H1 (cell line): ENCODE results near the gene RALGAPA2. TPM values are rescaled to one million over a fixed set of nuclear protein-coding genes. Genes with fewer than 3 reads are reported as not detected.

ENCODE experiments used
- CTCF ChIA-PET: fragments of 300-600 bp; sonication (Branson Sonifier 250); formaldehyde crosslinking; loops from one replicate; lab custom pipeline; 2021; ENCODE audit not compliant: partially characterized antibody; lab: Charles Lee
- POLR2A ChIA-PET: fragments of 300-600 bp; sonication (Branson Sonifier 250); formaldehyde crosslinking; loops from one replicate; lab custom pipeline; 2021; ENCODE audit warnings: inconsistent platforms; ENCODE audit not compliant: partially characterized antibody; lab: Charles Lee
- DNase-seq, 2 experiments: peaks; one replicate each; pipeline versions ENCODE4 v3.0.0 to v3.0.0-alpha.2; 2010 to 2022; ENCODE audit warnings: low spot score in 2 of 2, low read depth in 1 of 2, mixed read lengths in 1 of 2
- FAIRE-seq: peaks from 2 replicates; lab custom pipeline; 2011; peaks lifted over from hg19 to GRCh38; lab: Jason Lieb, UNC
- H2AFZ ChIP-seq: 2 replicates; pipeline ENCODE4 v1.8.1; 2012; ENCODE audit warnings: low read length, inconsistent platforms
- H2AK5ac ChIP-seq: 2 replicates; pipeline ENCODE4 v1.6.1; 2013; ENCODE audit warnings: low read depth, low read length
- H2BK120ac ChIP-seq: replicated peaks from 2 replicates; pipeline ENCODE3; 2013; ENCODE audit warnings: low read depth, low read length, inconsistent platforms
- H2BK12ac ChIP-seq: 2 replicates; pipeline ENCODE4 v1.6.1; 2013; ENCODE audit warnings: low read depth, low read length
- H2BK15ac ChIP-seq: 2 replicates; pipeline ENCODE4 v1.6.1; 2013; ENCODE audit warnings: low read length
- H2BK20ac ChIP-seq: 2 replicates; pipeline ENCODE4 v1.6.1; 2013; ENCODE audit warnings: low read length
- H2BK5ac ChIP-seq: 2 replicates; pipeline ENCODE4 v1.6.1; 2013; ENCODE audit warnings: low read depth, low read length
- H3K14ac ChIP-seq: 2 replicates; pipeline ENCODE4 v1.6.1; 2013; ENCODE audit warnings: inconsistent platforms; ENCODE audit not compliant: insufficient read length
- H3K18ac ChIP-seq: 2 replicates; pipeline ENCODE4 v1.6.1; 2013; ENCODE audit warnings: low read length; ENCODE audit errors: extremely low read depth
- H3K23ac ChIP-seq: 2 replicates; pipeline ENCODE4 v1.6.1; 2013; ENCODE audit warnings: inconsistent platforms; ENCODE audit not compliant: insufficient read length
- H3K23me2 ChIP-seq: 2 replicates; pipeline ENCODE4 v1.6.1; 2013; ENCODE audit warnings: low read depth, low read length
- H3K27ac ChIP-seq: 2 replicates; pipeline ENCODE4 v1.6.1; 2011; ENCODE audit warnings: low read depth, low read length, inconsistent platforms
- H3K27me3 ChIP-seq, 4 experiments: replicated peaks in 1 of 4; 1 replicate in 1 of 4; 2 replicates in 3 of 4; pipeline versions ENCODE4 v1.6.1 to v1.8.1; 2011 to 2013; ENCODE audit warnings: low read length in 3 of 4, mild to moderate bottlenecking in 3 of 4, inconsistent platforms in 2 of 4, mixed read lengths in 2 of 4, moderate library complexity in 1 of 4; ENCODE audit not compliant: control insufficient read depth in 3 of 4, insufficient read depth in 3 of 4; ENCODE audit errors: extremely low read depth in 1 of 4
- H3K36me3 ChIP-seq, 4 experiments: 2 replicates each; pipeline versions ENCODE4 v1.6.1 to v1.8.1; 2011 to 2013; ENCODE audit warnings: mild to moderate bottlenecking in 4 of 4, low read length in 3 of 4, moderate library complexity in 2 of 4, control low read depth in 1 of 4, inconsistent platforms in 1 of 4; ENCODE audit not compliant: insufficient read depth in 4 of 4, control insufficient read depth in 2 of 4
- H3K4ac ChIP-seq: replicated peaks from 2 replicates; pipeline ENCODE3; 2013; ENCODE audit warnings: low read length, low read depth, mixed read lengths, inconsistent platforms; ENCODE audit not compliant: insufficient read length
- H3K4me1 ChIP-seq, 4 experiments: replicated peaks in 1 of 4; 1 replicate in 1 of 4; 2 replicates in 3 of 4; pipeline versions ENCODE4 v1.6.1 to v1.8.1; 2011 to 2013; ENCODE audit warnings: low read length in 3 of 4, inconsistent platforms in 2 of 4, mixed read lengths in 1 of 4; ENCODE audit not compliant: insufficient read depth in 4 of 4, control insufficient read depth in 3 of 4
- H3K4me2 ChIP-seq, 2 experiments: 2 replicates each; pipeline versions ENCODE4 v1.6.1 to v1.8.1; 2011 to 2013; ENCODE audit warnings: low read depth in 2 of 2, low read length in 2 of 2, control low read depth in 1 of 2, inconsistent platforms in 1 of 2, mild to moderate bottlenecking in 1 of 2; ENCODE audit not compliant: insufficient read depth in 1 of 2
- H3K4me3 ChIP-seq, 4 experiments: fragments of 200-600, 300-600 bp in 1 of 4; sonication (generic), shearing (Covaris generic), sonication (Bioruptor Twin) in 1 of 4; 2 replicates each; pipeline versions ENCODE4 v1.5.1 to v1.8.1; 2011 to 2016; ENCODE audit warnings: low read length in 4 of 4, low read depth in 3 of 4, control low read depth in 2 of 4, inconsistent platforms in 2 of 4, mild to moderate bottlenecking in 2 of 4, mixed read lengths in 1 of 4, moderate library complexity in 1 of 4; ENCODE audit not compliant: insufficient read depth in 2 of 4; ENCODE audit errors: extremely low read depth in 1 of 4
- H3K56ac ChIP-seq: replicated peaks from 2 replicates; pipeline ENCODE3; 2013; ENCODE audit warnings: low read depth, mild to moderate bottlenecking, mixed read lengths, low read length, inconsistent platforms; ENCODE audit not compliant: insufficient read length
- H3K79me1 ChIP-seq: 2 replicates; pipeline ENCODE4 v1.6.1; 2013; ENCODE audit warnings: low read depth, low read length, control low read depth
- H3K79me2 ChIP-seq, 2 experiments: 2 replicates each; pipeline versions ENCODE4 v1.6.1 to v1.8.1; 2012 to 2013; ENCODE audit warnings: low read length in 2 of 2, mild to moderate bottlenecking in 2 of 2, inconsistent platforms in 1 of 2; ENCODE audit not compliant: insufficient read depth in 2 of 2, control insufficient read depth in 1 of 2
- H3K9ac ChIP-seq, 4 experiments: replicated peaks in 1 of 4; 1 replicate in 1 of 4; 2 replicates in 3 of 4; pipeline versions ENCODE4 v1.6.1 to v1.8.1; 2011 to 2013; ENCODE audit warnings: low read depth in 3 of 4, low read length in 3 of 4, control low read depth in 2 of 4, mild to moderate bottlenecking in 2 of 4, moderate library complexity in 2 of 4, inconsistent platforms in 1 of 4; ENCODE audit errors: extremely low read depth in 1 of 4
- H3K9me3 ChIP-seq, 2 experiments: 2 replicates each; pipeline versions ENCODE4 v1.6.1 to v1.8.1; 2012 to 2013; ENCODE audit warnings: mild to moderate bottlenecking in 2 of 2, moderate library complexity in 2 of 2, control low read depth in 1 of 2, inconsistent platforms in 1 of 2, low read depth in 1 of 2, low read length in 1 of 2, mixed read lengths in 1 of 2; ENCODE audit not compliant: insufficient read depth in 2 of 2
- H4K20me1 ChIP-seq, 2 experiments: replicated peaks in 1 of 2; 2 replicates each; pipeline versions ENCODE3 to v1.8.1; 2011 to 2013; ENCODE audit warnings: inconsistent platforms in 2 of 2, low read length in 2 of 2, mild to moderate bottlenecking in 1 of 2; ENCODE audit not compliant: insufficient read depth in 2 of 2, control insufficient read depth in 1 of 2
- H4K5ac ChIP-seq: 2 replicates; pipeline ENCODE4 v1.6.1; 2013; ENCODE audit warnings: low read length, low read depth, mixed read lengths, inconsistent platforms; ENCODE audit not compliant: insufficient read length
- H4K8ac ChIP-seq: 2 replicates; pipeline ENCODE4 v1.8.0; 2013; ENCODE audit warnings: mild to moderate bottlenecking, moderate library complexity, low read length, inconsistent platforms; ENCODE audit not compliant: insufficient read depth; ENCODE audit errors: extremely low read depth
- H4K91ac ChIP-seq: replicated peaks from 2 replicates; pipeline ENCODE3; 2013; ENCODE audit warnings: low read length, mixed read lengths, inconsistent platforms; ENCODE audit not compliant: insufficient read length
- CBX5 ChIP-seq: fragments of 300-800, 300-1000 bp; sonication (generic); IDR thresholded peaks from 2 replicates; pipeline ENCODE4 v1.7.1; 2016; ENCODE audit warnings: antibody characterized with exemption, low read length, low read depth
- CBX8 ChIP-seq: fragments of 300-800, 300-1000 bp; sonication (generic); IDR thresholded peaks from 2 replicates; pipeline ENCODE4 v1.7.1; 2016; ENCODE audit warnings: low read depth, low read length, borderline replicate concordance
- KDM4A ChIP-seq: IDR thresholded peaks from one replicate; pipeline ENCODE4 v1.7.1; 2012; ENCODE audit warnings: low read depth, mild to moderate bottlenecking, moderate library complexity, low read length, inconsistent platforms; ENCODE audit not compliant: severe bottlenecking
- SIN3A ChIP-seq, 2 experiments: IDR thresholded peaks in 1 of 2; conservative IDR thresholded peaks in 1 of 2; 2 replicates each; pipeline ENCODE4 v1.6.1; 2011 to 2012; ENCODE audit warnings: low read length in 2 of 2, improper control_type of control experiment in 1 of 2, low read depth in 1 of 2, mild to moderate bottlenecking in 1 of 2
- SIX5 ChIP-seq: IDR thresholded peaks from 2 replicates; pipeline ENCODE4 v1.6.1; 2011; ENCODE audit warnings: mild to moderate bottlenecking, low read depth, low read length
- SRF ChIP-seq: IDR thresholded peaks from 2 replicates; pipeline ENCODE4 v1.6.1; 2011; ENCODE audit warnings: mild to moderate bottlenecking, low read depth, low read length, moderate library complexity
- WGBS, 2 experiments: shearing (Covaris generic) in 1 of 2; methylation state at CpG; one replicate each; pipeline versions ENCODE4 v1.1.6 to v1.1.7; 2013 to 2015; ENCODE audit warnings: low lambda C conversion rate in 2 of 2, mixed read lengths in 2 of 2, inconsistent platforms in 1 of 2, low coverage in 1 of 2, missing lambda C conversion rate in 1 of 2; ENCODE audit not compliant: insufficient replicate concordance in 2 of 2, insufficient coverage in 1 of 2, insufficient read length in 1 of 2; ENCODE audit errors: extremely low coverage in 1 of 2, missing lambda C conversion rate in 1 of 2; 5-methylcytosine and 5-hydroxymethylcytosine counted together
- polyA plus RNA-seq, 7 experiments: library from polyadenylated mRNA; depleted of rRNA in 3 of 7; stranded (reverse) in 5 of 7; unstranded in 2 of 7; fragments of >200 nt in 5 of 7; fragments of 200-250 nt in 2 of 7; gene quantifications; 1 replicate in 5 of 7; 2 replicates in 1 of 7; 4 replicates in 1 of 7; pipeline versions ENCODE4 v1.2.1 to v1.2.3, GENCODE V29; 2011 to 2013; ENCODE audit warnings: missing spikeins in 2 of 7, mixed read lengths in 2 of 7
- total RNA-seq: library from RNA; stranded (reverse); fragmentation: NEBNext Ultra II Directional; extraction: Animal tissue kit (Norgen Biotek cat#: 25700); gene quantifications from 2 replicates; pipeline ENCODE4 v1.2.1, GENCODE V29; 2021

RALGAPA2 gene
- total and polyA plus RNA-seq, 2 of the 8 experiments (the other 6 are each of a cell fraction or from before 2014, with no cell fraction given): 5.1 to 25.5 TPM

DNA sequence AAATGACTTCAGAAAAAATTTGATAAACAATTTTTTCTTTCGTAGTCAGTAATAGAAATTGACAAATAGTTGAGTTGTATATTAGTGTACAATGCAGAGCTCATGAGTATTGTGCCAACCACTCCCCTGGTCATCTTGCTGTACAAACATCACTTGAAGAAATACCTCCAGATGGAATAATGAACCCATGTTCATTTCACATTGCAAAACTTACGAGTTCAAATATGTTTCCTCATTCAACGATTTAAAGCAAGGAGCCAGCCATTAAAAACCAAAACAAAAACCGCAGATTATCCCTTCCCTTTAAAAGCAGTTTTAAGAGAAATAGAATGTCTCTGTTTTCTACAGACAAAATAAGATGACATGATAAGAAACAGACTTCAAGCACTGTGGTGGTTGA lies 62.5 kb downstream of the RALGAPA2 start:
- H3K23me2 ChIP-seq: no peaks in the 10 kb centered on the region
- H2BK5ac ChIP-seq: no peak overlapping the region
- 89% methylated on average over 4 of the region's 4 CpGs; no CpG with 5 or more reads in 1 of the 2 experiments for WGBS, 2 experiments
- peaks cover 0 to 3% of the 10 kb centered on the region in 2 experiments for H4K20me1 ChIP-seq
- no peak overlapping the region for H3K4me2 ChIP-seq
- no peak overlapping the region for H3K18ac ChIP-seq
- H2AFZ ChIP-seq: no peak overlapping the region
- CTCF ChIA-PET: no interaction called here
- FAIRE-seq (no peak), DNase-seq (no peak)
- no peak overlapping the region for H3K9ac ChIP-seq
- no peaks in the 10 kb centered on the region for H3K79me2 ChIP-seq
- H2BK20ac ChIP-seq: no peak overlapping the region
- no peak overlapping the region for H2BK15ac ChIP-seq
- no peak overlapping the region for H2AK5ac ChIP-seq
- H4K5ac ChIP-seq: no peak overlapping the region
- peaks cover 0 to 3% (median 1%) of the 10 kb centered on the region in 4 experiments; a peak in 3 of 7 replicates for H3K4me1 ChIP-seq
- H4K8ac ChIP-seq: no peak overlapping the region
- H4K91ac ChIP-seq: no peak overlapping the region
- no peak overlapping the region for H2BK120ac ChIP-seq
- no peak overlapping the region for H3K14ac ChIP-seq
- H3K36me3 ChIP-seq: no peaks in the 10 kb centered on the region
- H3K56ac ChIP-seq: no peak overlapping the region
- no peak overlapping the region for H2BK12ac ChIP-seq
- POLR2A ChIA-PET: no interaction called here
- H3K27me3 ChIP-seq: no peaks in the 10 kb centered on the region
- TF ChIP-seq CBX8 (no peak), KDM4A (no peak), SRF (no peak), CBX5 (no peak), SIN3A (conservative IDR thresholded peaks at IDR 0.05 in 1 of 2, IDR thresholded peaks at IDR 0.05 in 1 of 2; ENCODE audit: low read depth in 1 of 2, low read length in 2 of 2) (no peak), SIX5 (no peak)
- no peaks in the 10 kb centered on the region for H3K79me1 ChIP-seq
- no peak overlapping the region for H3K23ac ChIP-seq
- H3K4me3 ChIP-seq: no peak overlapping the region
- H3K27ac ChIP-seq: no peak overlapping the region
- H3K9me3 ChIP-seq: no peaks in the 10 kb centered on the region
- H3K4ac ChIP-seq: no peak overlapping the region
